Activated CD4-positive, alpha-beta memory T cell treated with anti-CD3 and anti-CD28 coated beads for 36 hours (primary cell): ENCODE data around the gene TRABD2B. TPM values are rescaled to one million over a fixed set of nuclear protein-coding genes. Genes with fewer than 3 reads are reported as not detected.
A peak's percentile ranks its signal among the peaks of the same experiment; 100 is the strongest.

Source experiments
- CTCF ChIA-PET: fragments of 350-600 bp; sonication (Branson Sonifier 250); formaldehyde crosslinking; loops from one replicate; lab custom pipeline; 2021; ENCODE audit warnings: antibody characterized with exemption, inconsistent platforms; lab: Charles Lee
- POLR2A ChIA-PET: fragments of 350-600 bp; sonication (Branson Sonifier 250); formaldehyde crosslinking; loops from one replicate; lab custom pipeline; 2021; ENCODE audit warnings: antibody characterized with exemption; lab: Charles Lee
- DNase-seq: peaks from one replicate; pipeline ENCODE4 v3.0.0-alpha.2; 2020
- H3K27ac Mint-ChIP-seq: one replicate; pipeline ENCODE4 v1.8.0; 2021; ENCODE audit warnings: mixed read lengths
- H3K27me3 Mint-ChIP-seq: one replicate; pipeline ENCODE4 v1.8.0; 2021; ENCODE audit warnings: mixed read lengths
- H3K36me3 Mint-ChIP-seq: one replicate; pipeline ENCODE4 v1.8.0; 2021; ENCODE audit warnings: mixed read lengths
- H3K4me1 Mint-ChIP-seq: one replicate; pipeline ENCODE4 v1.8.0; 2021; ENCODE audit warnings: low read depth, mixed read lengths
- H3K4me3 Mint-ChIP-seq: one replicate; pipeline ENCODE4 v1.8.0; 2021; ENCODE audit warnings: mild to moderate bottlenecking, mixed read lengths
- H3K9me3 Mint-ChIP-seq: one replicate; pipeline ENCODE4 v1.8.0; 2021; ENCODE audit warnings: mixed read lengths
- intact Hi-C: fragments of 100-400 bp; cut with micrococcal nuclease; formaldehyde crosslinking; loops from one replicate; pipeline ENCODE4 v1.15.1; 2023
- total RNA-seq, 2 experiments: library from RNA; stranded (reverse); gene quantifications; one replicate each; pipeline ENCODE4 v1.2.3, GENCODE V29; 2021

The TRABD2B gene
- total RNA-seq, 2 experiments from 2014 or later = not detected

DNA sequence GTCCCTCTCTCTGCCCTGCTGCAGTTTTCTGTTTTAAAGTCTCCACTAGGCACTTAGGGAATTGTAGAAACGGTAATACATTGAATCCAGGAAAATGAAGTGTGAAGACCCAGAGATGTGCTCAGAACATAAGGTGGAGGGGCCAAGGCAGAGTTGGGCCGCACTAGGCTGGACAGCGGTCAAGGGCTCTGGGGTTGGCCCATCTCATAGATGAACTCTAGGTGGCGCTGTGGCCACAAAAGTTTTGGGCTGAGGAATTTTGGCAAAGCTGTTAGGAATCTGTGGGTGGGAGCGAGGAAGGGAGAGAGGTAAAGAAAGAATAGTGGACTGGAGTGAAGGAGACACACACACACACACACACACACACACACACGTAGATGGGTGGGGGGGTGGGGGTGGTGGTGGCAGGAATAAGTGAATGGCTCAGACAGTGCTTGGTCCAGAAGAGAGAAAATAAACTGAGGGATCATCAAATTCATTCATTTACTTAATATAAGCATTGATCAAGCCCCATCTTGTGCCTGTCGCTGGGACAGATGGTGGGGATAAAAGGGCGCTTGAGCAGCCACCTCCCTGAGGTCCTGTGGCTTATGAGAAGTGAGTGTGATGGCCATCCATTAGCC is 258.5 kb downstream of the TRABD2B start:
- no peak for DNase-seq
- peaks cover 18% of the 10 kb centered on the region for H3K9me3 Mint-ChIP-seq
- H3K27me3 Mint-ChIP-seq = peaks cover 42% of the 10 kb centered on the region
- no peaks in the 10 kb centered on the region for H3K4me1 Mint-ChIP-seq
- no peak overlapping the region for H3K27ac Mint-ChIP-seq
- H3K4me3 Mint-ChIP-seq = no peak overlapping the region
- intact Hi-C loops = no loop called here
- ChIA-PET POLR2A (no interaction called here), CTCF (interaction anchor here (0.9 to 3.6 kb wide), 2 partner anchors 9 to 12 kb away, joined by 3 to 15 read pairs; no protein-coding TSS in a partner anchor)
- H3K36me3 Mint-ChIP-seq = no peaks in the 10 kb centered on the region

- intact Hi-C loops = no loop called here
- Mint-ChIP-seq H3K9me3 (no peaks in the 10 kb centered on the region), H3K27ac (no peak overlapping the region), H3K27me3 (peaks cover 24% of the 10 kb centered on the region), H3K4me3 (no peak overlapping the region), H3K4me1 (peaks cover 2% of the 10 kb centered on the region), H3K36me3 (no peaks in the 10 kb centered on the region)
- no peak for DNase-seq
- ChIA-PET POLR2A (no interaction called here), CTCF (no interaction called here)
Measured at GRCh38 chr1:47732489-47732888, 264.7 kb downstream of the TRABD2B start.

GRCh38 chr1:47731730-47732129 is 265.5 kb downstream of the TRABD2B start:
- Mint-ChIP-seq H3K4me1 (peaks cover 2% of the 10 kb centered on the region), H3K27ac (no peak overlapping the region)
- CTCF ChIA-PET = no interaction called here

DNA sequence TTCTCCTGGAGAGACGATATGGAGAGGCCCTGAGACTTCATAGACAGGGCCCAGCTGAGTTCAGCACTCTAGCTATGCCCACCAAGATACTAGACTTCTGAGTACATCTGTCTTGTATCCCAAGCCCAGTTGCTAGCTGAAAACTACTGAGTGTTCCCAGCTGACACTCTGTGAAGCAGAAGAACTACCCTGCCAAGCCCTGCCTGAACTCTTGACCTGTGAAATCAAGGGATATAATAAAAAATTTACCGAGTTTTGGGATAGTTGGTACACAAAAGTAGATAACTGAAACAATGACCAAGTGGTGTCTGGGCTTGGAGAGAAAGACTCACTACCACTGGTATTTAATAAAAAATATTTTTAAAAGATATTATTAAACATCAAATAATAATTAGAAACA is 267.5 kb downstream of the TRABD2B start:
- no peak overlapping the region for H3K4me3 Mint-ChIP-seq
- no peak for DNase-seq
- H3K4me1 Mint-ChIP-seq = peaks cover 14% of the 10 kb centered on the region
- H3K36me3 Mint-ChIP-seq = no peaks in the 10 kb centered on the region
- H3K27me3 Mint-ChIP-seq = peaks cover 19% of the 10 kb centered on the region
- H3K9me3 Mint-ChIP-seq = no peaks in the 10 kb centered on the region
- no peak overlapping the region for H3K27ac Mint-ChIP-seq
- POLR2A ChIA-PET = no interaction called here
- intact Hi-C loops = loop anchor here (5.0 to 10.0 kb wide), 2 partner anchors 225 to 552 kb away; no protein-coding TSS in a partner anchor
- CTCF ChIA-PET = interaction anchor here (4.6 kb wide), 1 partner anchor 294 kb away, joined by 89 read pairs; the partner anchor contains the start of gene FOXD2

More at GRCh38 chr1:47731730-47732129, 265.5 kb downstream of the TRABD2B start:
- no peaks in the 10 kb centered on the region for H3K9me3 Mint-ChIP-seq
- H3K27me3 Mint-ChIP-seq = peaks cover 20% of the 10 kb centered on the region
- H3K4me3 Mint-ChIP-seq = no peak overlapping the region
- H3K36me3 Mint-ChIP-seq = no peaks in the 10 kb centered on the region
- DNase-seq = no peak
- intact Hi-C loops = no loop called here
- POLR2A ChIA-PET = no interaction called here

DNA sequence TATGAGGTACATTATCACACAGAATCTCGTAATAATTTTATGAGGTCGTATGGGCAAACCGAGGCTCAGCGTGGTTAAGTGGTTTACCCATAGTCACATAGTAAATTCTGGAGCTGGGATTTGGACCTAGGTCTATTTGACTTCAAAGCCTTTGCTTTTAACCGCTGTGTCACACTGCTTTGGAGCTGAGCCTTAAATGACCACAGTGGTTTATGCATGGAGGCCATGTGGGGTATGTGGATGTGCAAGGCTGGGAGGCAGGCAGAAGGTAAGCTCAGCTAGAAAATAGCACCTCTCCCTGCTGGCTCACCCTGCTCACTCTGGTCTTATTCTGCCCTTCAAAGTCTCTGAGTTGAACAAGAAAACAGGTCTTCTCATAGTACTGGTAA is 269.5 kb downstream of the TRABD2B start:
- Mint-ChIP-seq H3K36me3 (no peaks in the 10 kb centered on the region), H3K27ac (no peak overlapping the region), H3K4me3 (no peak overlapping the region), H3K27me3 (peaks cover 31% of the 10 kb centered on the region), H3K4me1 (peaks cover 14% of the 10 kb centered on the region), H3K9me3 (no peaks in the 10 kb centered on the region)
- POLR2A ChIA-PET = no interaction called here
- intact Hi-C loops = loop anchor here (2.0 to 10.0 kb wide), 3 partner anchors 223 to 550 kb away; no protein-coding TSS in a partner anchor
- CTCF ChIA-PET = interaction anchor here (1.2 to 4.6 kb wide), 10 partner anchors 11 to 553 kb away, joined by 3 to 89 read pairs (median 14); partner anchors contain the start of gene FOXD2
- DNase-seq = no peak

DNA sequence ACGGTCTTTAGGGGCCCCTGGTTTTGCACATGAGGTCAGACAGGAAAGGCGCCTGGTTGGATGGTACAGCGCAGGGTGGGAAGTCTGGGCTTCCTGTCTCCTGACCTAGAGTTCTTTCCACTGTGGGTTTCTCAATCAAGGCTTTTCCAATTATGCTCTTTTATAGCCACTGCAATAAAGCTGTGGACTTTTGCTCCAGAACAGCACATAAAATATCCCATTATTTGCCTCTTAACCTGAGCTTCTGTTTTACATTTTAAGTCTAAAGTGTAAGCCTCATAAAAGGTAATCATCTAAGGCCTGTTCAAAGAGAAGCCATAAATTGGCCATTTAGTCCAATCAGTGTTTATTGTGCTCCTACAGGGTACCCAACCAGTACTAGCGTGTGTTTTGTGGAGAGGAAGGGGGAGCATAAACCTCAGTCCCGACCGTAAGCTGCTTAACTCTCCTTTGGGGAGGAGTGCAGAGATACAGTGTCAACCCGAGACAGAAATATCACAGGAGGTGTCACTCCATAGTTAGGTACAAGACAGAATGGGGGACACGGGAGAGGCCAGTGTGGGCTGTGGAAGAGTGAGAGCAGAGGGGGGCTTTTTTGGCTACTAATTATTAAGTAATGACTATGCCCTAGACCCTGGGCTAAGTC is 270.0 kb downstream of the TRABD2B start:
- Mint-ChIP-seq H3K4me1 (peaks cover 14% of the 10 kb centered on the region), H3K9me3 (no peaks in the 10 kb centered on the region), H3K36me3 (no peaks in the 10 kb centered on the region), H3K4me3 (no peak overlapping the region), H3K27ac (no peak overlapping the region), H3K27me3 (peaks cover 31% of the 10 kb centered on the region)
- POLR2A ChIA-PET = interaction anchor here (1.6 kb wide), 1 partner anchor 291 kb away, joined by 5 read pairs; no protein-coding TSS in a partner anchor
- CTCF ChIA-PET = interaction anchor here (0.6 to 4.6 kb wide), 25 partner anchors 8 to 552 kb away, joined by 3 to 89 read pairs (median 8); partner anchors contain the start of gene FOXD2
- DNase-seq = no peak
- intact Hi-C loops = loop anchor here (2.0 to 10.0 kb wide), 3 partner anchors 222 to 550 kb away; no protein-coding TSS in a partner anchor

DNA sequence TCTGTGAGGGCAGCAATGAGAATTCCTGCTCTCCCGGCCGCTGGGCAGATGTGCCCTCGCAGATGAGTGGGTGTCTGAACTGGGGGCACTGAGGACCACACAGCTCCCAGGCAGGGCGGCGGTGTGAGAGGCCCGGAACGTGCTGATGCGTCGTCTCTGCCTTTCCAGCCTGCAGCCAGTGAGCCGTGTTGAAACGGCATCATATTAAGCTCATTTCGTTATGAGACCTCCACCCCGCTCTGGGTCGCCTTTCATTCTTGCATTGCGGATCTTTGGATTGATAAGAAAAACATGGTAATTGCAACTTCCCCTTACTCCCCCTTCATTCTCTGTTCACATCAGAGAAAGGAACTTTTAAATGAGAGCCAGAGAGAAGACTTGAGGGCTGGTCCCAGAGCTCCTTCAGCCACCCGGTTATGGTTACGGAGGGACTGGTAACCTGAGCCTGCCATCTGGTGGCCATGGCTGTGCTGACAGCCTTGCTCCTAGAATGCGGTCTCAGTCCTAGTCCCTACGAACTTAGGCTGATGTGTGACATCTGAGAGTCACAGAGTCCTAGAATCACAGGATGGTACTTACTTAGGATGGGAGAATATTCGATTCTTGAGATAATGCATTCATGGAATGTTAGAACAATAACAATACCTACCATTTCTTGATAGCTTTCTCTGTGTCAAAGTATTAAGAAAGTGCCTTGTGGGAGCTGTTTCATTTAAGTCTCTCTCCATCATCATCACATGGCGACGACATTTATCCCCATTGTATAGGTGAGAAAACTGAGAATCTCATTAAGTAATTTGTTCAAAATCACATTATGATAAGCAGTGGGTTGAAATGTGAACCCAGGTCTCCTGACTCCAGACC is 271.0 kb downstream of the TRABD2B start:
- Mint-ChIP-seq H3K9me3 (no peaks in the 10 kb centered on the region), H3K27ac (no peak overlapping the region), H3K4me1 (peaks cover 14% of the 10 kb centered on the region), H3K4me3 (peak overlapping the region; percentile 27), H3K27me3 (peaks cover 37% of the 10 kb centered on the region), H3K36me3 (no peaks in the 10 kb centered on the region)
- intact Hi-C loops = loop anchor here (1.0 to 10.0 kb wide), 6 partner anchors 16 to 549 kb away; no protein-coding TSS in a partner anchor
- CTCF ChIA-PET = interaction anchor here (0.5 to 4.6 kb wide), 43 partner anchors 8 to 1213 kb away, joined by 3 to 89 read pairs (median 4); partner anchors contain the start of genes CMPK1 and FOXD2
- POLR2A ChIA-PET = interaction anchor here (1.6 kb wide), 1 partner anchor 290 kb away, joined by 5 read pairs; no protein-coding TSS in a partner anchor
- peak; percentile 79 for DNase-seq

GRCh38 chr1:47725511-47725991 is 271.6 kb downstream of the TRABD2B start:
- H3K27me3 Mint-ChIP-seq = peaks cover 39% of the 10 kb centered on the region
- no peak overlapping the region for H3K27ac Mint-ChIP-seq
- H3K36me3 Mint-ChIP-seq = no peaks in the 10 kb centered on the region
- H3K4me1 Mint-ChIP-seq = peaks cover 14% of the 10 kb centered on the region
- H3K9me3 Mint-ChIP-seq = no peaks in the 10 kb centered on the region
- POLR2A ChIA-PET = interaction anchor here (1.6 kb wide), 1 partner anchor 290 kb away, joined by 5 read pairs; no protein-coding TSS in a partner anchor
- H3K4me3 Mint-ChIP-seq = no peak overlapping the region
- CTCF ChIA-PET = interaction anchor here (0.5 to 4.6 kb wide), 35 partner anchors 9 to 1161 kb away, joined by 3 to 89 read pairs (median 7); partner anchors contain the start of genes CMPK1 and FOXD2
- intact Hi-C loops = loop anchor here (5.0 to 10.0 kb wide), 2 partner anchors 221 to 548 kb away; no protein-coding TSS in a partner anchor
- DNase-seq = no peak

DNA sequence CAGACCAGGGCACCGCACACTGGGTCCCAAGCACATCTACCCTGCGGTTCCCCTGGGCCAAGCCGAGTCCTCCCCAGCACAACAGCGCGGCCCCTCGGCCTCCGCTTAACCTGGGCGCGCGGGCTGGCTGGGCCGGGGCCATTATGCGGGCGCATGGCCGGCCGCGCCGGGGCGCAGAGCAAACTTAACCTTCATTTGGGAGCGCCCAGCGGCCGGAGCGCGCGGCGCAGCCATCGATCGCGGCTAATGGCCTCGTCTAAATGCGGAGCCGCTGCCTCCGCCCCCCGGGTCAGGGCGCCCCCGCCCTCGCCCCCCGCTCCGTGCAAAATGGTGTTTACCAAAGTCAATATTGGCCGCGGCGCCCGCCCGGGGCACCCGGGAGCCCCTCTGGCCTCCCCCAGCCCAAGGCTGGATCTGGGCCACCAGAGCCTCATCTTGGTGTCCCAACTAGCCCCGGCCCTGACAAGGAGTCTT is 272.1 kb downstream of the TRABD2B start:
- ChIA-PET POLR2A (no interaction called here), CTCF (interaction anchor here (2.0 to 4.6 kb wide), 5 partner anchors 10 to 531 kb away, joined by 8 to 89 read pairs (median 12); partner anchors contain the start of gene FOXD2)
- no peak overlapping the region for H3K27ac Mint-ChIP-seq
- H3K4me1 Mint-ChIP-seq = peaks cover 14% of the 10 kb centered on the region
- no peaks in the 10 kb centered on the region for H3K36me3 Mint-ChIP-seq
- no peaks in the 10 kb centered on the region for H3K9me3 Mint-ChIP-seq
- H3K27me3 Mint-ChIP-seq = peaks cover 39% of the 10 kb centered on the region
- intact Hi-C loops = loop anchor here (5.0 to 10.0 kb wide), 2 partner anchors 220 to 548 kb away; no protein-coding TSS in a partner anchor
- no peak overlapping the region for H3K4me3 Mint-ChIP-seq
- DNase-seq = no peak

DNA sequence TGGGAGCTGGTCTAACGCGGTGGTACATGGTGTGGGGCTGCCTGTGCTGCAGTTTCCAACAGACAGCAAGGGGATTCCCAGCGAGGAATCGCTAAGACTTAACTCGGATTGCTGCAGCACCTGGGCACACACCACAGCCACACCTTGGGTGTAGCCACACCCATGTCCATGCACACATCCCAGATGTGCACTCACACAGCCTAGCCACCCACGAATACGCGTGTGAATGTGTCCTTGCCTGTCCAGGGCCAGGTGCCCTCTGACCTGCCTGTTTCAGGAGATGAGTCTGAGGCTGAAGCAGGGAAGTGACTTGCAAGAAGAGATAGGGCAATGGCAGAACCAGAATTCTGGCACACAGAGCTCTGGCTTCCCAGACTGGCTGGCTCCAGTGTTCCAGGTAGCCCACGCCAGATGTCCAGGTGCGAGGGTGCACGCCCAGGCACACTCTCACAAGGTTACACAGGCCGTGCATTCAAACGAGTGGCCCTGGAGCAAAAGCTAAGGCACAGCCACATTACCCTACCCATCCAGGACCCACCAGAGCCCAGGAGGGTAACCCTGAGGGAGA is 272.7 kb downstream of the TRABD2B start:
- CTCF ChIA-PET = interaction anchor here (1.7 kb wide), 1 partner anchor 287 kb away, joined by 5 read pairs; the partner anchor contains the start of gene FOXD2
- intact Hi-C loops = loop anchor here (10.0 kb wide), 1 partner anchor 220 kb away; no protein-coding TSS in a partner anchor
- H3K4me1 Mint-ChIP-seq = peaks cover 14% of the 10 kb centered on the region
- H3K27ac Mint-ChIP-seq = no peak overlapping the region
- POLR2A ChIA-PET = no interaction called here
- no peak overlapping the region for H3K4me3 Mint-ChIP-seq
- no peaks in the 10 kb centered on the region for H3K36me3 Mint-ChIP-seq
- H3K9me3 Mint-ChIP-seq = no peaks in the 10 kb centered on the region
- H3K27me3 Mint-ChIP-seq = peaks cover 42% of the 10 kb centered on the region
- no peak for DNase-seq
